H1 (cell line): ENCODE data around the gene PXN.
A peak's percentile ranks its signal among the peaks of the same experiment; 100 is the strongest.

Source experiments
- CEBPB ChIP-seq: IDR thresholded peaks from 2 replicates; pipeline ENCODE4 v1.6.1; 2012; ENCODE audit warnings: low read depth, low read length
- EZH2 ChIP-seq: fragments of 200-600 bp; sonication (generic); IDR thresholded peaks from 2 replicates; pipeline ENCODE4 v1.7.1; 2012; ENCODE audit warnings: low read depth, mild to moderate bottlenecking, moderate library complexity, low read length, inconsistent platforms; ENCODE audit not compliant: severe bottlenecking
- FOSL1 ChIP-seq: IDR thresholded peaks from 2 replicates; pipeline ENCODE4 v1.6.1; 2011; ENCODE audit warnings: mild to moderate bottlenecking, low read depth, low read length, moderate library complexity; ENCODE audit not compliant: insufficient read depth
- JUND ChIP-seq: IDR thresholded peaks from 2 replicates; pipeline ENCODE4 v1.6.1; 2011; ENCODE audit warnings: mild to moderate bottlenecking, improper control_type of control experiment, low read length
- POLR2A ChIP-seq, 2 experiments: IDR thresholded peaks; 1 replicate in 1 of 2; 2 replicates in 1 of 2; pipeline ENCODE4 v1.6.1; 2011; ENCODE audit warnings: low read depth in 2 of 2, low read length in 2 of 2, mild to moderate bottlenecking in 2 of 2; ENCODE audit errors: control extremely low read depth in 1 of 2
- RAD21 ChIP-seq, 2 experiments: IDR thresholded peaks in 1 of 2; conservative IDR thresholded peaks in 1 of 2; 2 replicates each; pipeline ENCODE4 v1.6.1; 2011; ENCODE audit warnings: low read depth in 2 of 2, low read length in 2 of 2, improper control_type of control experiment in 1 of 2, inconsistent platforms in 1 of 2, mild to moderate bottlenecking in 1 of 2, moderate library complexity in 1 of 2
- SP4 ChIP-seq: IDR thresholded peaks from 2 replicates; pipeline ENCODE4 v1.6.1; 2012; ENCODE audit warnings: low read length, inconsistent platforms
- TF ChIP-seq, protein P1 (sequence below), 3 experiments: IDR thresholded peaks; 1 replicate in 2 of 3; 2 replicates in 1 of 3; pipeline versions ENCODE4 v1.5.1 to v1.6.1; 2011; ENCODE audit warnings: low read length in 3 of 3, mild to moderate bottlenecking in 3 of 3, inconsistent platforms in 2 of 3, low read depth in 1 of 3, moderate library complexity in 1 of 3; ENCODE audit not compliant: insufficient read depth in 1 of 3; ENCODE audit errors: control extremely low read depth in 1 of 3
- TF ChIP-seq, protein P2 (sequence below): IDR thresholded peaks from 2 replicates; pipeline ENCODE4 v1.6.1; 2012; ENCODE audit warnings: inconsistent platforms

DNA sequence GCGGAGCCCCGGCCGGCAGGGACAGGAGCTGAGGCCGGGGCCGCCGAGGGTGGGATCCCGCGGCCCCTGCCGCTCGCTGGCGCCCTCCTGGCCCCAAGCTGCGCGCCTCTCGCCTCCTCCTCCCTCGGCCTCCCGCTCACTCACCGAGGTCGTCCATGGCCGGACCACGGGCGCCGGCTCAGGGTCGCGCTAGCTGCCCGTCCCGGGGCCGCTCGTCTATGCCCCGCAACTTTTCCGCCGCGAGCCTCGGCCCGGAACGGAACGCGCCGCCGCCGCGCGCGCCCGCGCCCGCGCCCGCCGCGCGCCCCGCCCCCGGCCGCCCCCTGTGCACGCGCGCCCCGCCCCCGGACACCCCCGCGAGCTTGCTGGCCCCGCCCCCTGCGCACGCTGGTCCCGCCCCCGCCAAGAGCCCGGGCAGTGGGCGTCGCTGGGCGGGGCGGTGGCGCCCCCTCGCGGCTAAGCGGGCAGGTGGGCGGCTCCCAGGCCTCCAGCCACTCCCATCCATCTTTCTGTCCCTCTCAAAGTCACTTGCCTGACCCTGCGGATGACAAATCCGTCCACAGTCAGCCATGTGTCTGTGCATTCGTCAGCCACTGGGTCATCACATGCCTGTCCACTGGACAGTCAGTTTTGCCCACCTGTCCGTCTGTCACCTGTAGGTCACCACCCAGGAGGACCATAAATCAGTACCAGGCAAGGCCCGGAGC is at the start of gene PXN:
- no peak for TF ChIP-seq FOSL1
- peak in 1 of 2 experiments; percentile 70; a peak in 2 of 3 replicates for TF ChIP-seq POLR2A (IDR thresholded peaks at IDR 0.05; ENCODE audit: control extremely low read depth in 1 of 2, low read depth in 2 of 2, low read length in 2 of 2)
- TF ChIP-seq, protein P1, sequence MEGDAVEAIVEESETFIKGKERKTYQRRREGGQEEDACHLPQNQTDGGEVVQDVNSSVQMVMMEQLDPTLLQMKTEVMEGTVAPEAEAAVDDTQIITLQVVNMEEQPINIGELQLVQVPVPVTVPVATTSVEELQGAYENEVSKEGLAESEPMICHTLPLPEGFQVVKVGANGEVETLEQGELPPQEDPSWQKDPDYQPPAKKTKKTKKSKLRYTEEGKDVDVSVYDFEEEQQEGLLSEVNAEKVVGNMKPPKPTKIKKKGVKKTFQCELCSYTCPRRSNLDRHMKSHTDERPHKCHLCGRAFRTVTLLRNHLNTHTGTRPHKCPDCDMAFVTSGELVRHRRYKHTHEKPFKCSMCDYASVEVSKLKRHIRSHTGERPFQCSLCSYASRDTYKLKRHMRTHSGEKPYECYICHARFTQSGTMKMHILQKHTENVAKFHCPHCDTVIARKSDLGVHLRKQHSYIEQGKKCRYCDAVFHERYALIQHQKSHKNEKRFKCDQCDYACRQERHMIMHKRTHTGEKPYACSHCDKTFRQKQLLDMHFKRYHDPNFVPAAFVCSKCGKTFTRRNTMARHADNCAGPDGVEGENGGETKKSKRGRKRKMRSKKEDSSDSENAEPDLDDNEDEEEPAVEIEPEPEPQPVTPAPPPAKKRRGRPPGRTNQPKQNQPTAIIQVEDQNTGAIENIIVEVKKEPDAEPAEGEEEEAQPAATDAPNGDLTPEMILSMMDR (IDR thresholded peaks at IDR 0.05; ENCODE audit: control extremely low read depth in 1 of 3, insufficient read depth in 1 of 3, low read depth in 1 of 3, low read length in 3 of 3): peak; percentile 79 to 91 (median 91)
- TF ChIP-seq, protein P2, sequence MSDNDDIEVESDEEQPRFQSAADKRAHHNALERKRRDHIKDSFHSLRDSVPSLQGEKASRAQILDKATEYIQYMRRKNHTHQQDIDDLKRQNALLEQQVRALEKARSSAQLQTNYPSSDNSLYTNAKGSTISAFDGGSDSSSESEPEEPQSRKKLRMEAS: no peak
- no peak for TF ChIP-seq EZH2
- TF ChIP-seq JUND: no peak
- no peak for TF ChIP-seq SP4
- TF ChIP-seq CEBPB: no peak
- peak; percentile 87 to 91 for TF ChIP-seq RAD21 (IDR thresholded peaks at IDR 0.05 in 1 of 2, conservative IDR thresholded peaks at IDR 0.05 in 1 of 2; ENCODE audit: low read depth in 2 of 2, low read length in 2 of 2)
